ENCODE data around the gene ARHGAP21. TPM values are rescaled to one million over a fixed set of nuclear protein-coding genes. Genes with fewer than 3 reads are reported as not detected.
"Not testable (repeated sequence)": the region's sequence is repeated elsewhere in the genome, so short reads cannot be mapped to it uniquely, and the experiment has no call there.

The ARHGAP21 gene
- total and polyA plus RNA-seq, 4 donors = 25.5 to 140 (median 66.8) TPM

DNA sequence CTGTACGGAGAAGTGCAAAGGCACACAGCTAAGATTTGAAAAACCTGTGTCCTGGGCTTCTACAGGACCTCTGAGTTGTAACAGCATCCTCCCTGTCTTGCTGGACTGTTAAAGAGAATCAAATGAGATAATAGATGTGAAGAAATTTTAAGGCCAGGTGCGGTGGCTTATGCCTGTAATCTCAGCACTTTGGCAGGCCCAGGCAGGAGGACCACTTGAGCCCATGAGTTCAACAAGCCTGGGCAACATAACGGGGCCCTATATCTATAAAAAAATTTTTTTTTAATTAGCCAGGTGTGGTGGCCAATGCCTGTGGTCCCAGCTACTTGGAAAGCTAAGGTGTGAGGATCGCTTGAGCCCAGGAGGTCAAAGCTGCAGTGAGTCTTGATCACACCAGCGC, 2.9 kb upstream of the ARHGAP21 start:
- Histone ChIP-seq H3K4me1 (ENCODE audit: control insufficient read depth in 1 of 2, insufficient read depth in 2 of 2, low read length in 2 of 2) (no peaks in the 10 kb centered on the region), H3K27ac (ENCODE audit: low read depth in 1 of 2, low read length in 2 of 2) (no peak overlapping the region), H3K27me3 (ENCODE audit: control insufficient read depth in 1 of 2, insufficient read depth in 2 of 2, low read length in 1 of 2) (no peaks in the 10 kb centered on the region), H3K36me3 (ENCODE audit: control insufficient read depth in 1 of 2, insufficient read depth in 2 of 2, low read length in 1 of 2) (no peaks in the 10 kb centered on the region), H3K4me3 (ENCODE audit: low read length in 2 of 2) (no peak overlapping the region), H3K9me3 (ENCODE audit: control insufficient read depth, low read length) (no peaks in the 10 kb centered on the region)
- ATAC-seq (ENCODE audit: low FRiP score) (no peak), DNase-seq (no peak)
- 96 to 97% methylated on average over 5 of the region's 5 CpGs for WGBS, 2 donors
- intact Hi-C loops (cut with DNase I) = loop anchor here in 1 of 2 donors (10.0 kb wide), 3 partner anchors 228 to 338 kb away; partner anchors contain the start of gene PRTFDC1

DNA sequence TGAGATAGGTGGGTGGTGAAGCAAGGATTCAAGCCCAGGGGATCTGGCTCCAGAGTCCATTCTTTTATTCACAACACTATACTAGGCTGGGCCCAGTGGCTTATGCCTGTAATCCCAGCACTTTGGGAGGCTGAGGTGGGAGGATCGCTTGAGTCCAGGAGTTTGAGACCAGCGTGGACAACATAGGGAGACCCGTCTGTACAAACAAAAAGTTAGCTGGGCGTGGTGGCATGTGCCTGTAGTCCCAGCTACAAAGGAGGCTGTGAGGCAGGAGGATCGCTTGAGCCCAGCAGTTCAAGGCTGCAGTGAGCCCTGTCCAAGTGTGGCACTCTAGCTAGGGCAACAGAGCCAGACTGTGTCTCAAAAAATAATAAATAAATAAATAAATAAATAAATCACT, 2.3 kb upstream of the ARHGAP21 start:
- ATAC-seq (ENCODE audit: low FRiP score); H3K36me3 ChIP-seq (ENCODE audit: control insufficient read depth in 1 of 2, insufficient read depth in 2 of 2, low read length in 1 of 2); H3K27me3 ChIP-seq (ENCODE audit: control insufficient read depth in 1 of 2, insufficient read depth in 2 of 2, low read length in 1 of 2); H3K4me1 ChIP-seq (ENCODE audit: control insufficient read depth in 1 of 2, insufficient read depth in 2 of 2, low read length in 2 of 2); H3K4me3 ChIP-seq (ENCODE audit: low read length in 2 of 2); H3K27ac ChIP-seq (ENCODE audit: low read depth in 1 of 2, low read length in 2 of 2); H3K9me3 ChIP-seq (ENCODE audit: control insufficient read depth, low read length); DNase-seq: not testable (repeated sequence)
- 95 to 97% methylated on average over 5 of the region's 5 CpGs for WGBS, 2 donors
- intact Hi-C loops (cut with DNase I) = loop anchor here in 1 of 2 donors (10.0 kb wide), 3 partner anchors 229 to 339 kb away; partner anchors contain the start of gene PRTFDC1

DNA sequence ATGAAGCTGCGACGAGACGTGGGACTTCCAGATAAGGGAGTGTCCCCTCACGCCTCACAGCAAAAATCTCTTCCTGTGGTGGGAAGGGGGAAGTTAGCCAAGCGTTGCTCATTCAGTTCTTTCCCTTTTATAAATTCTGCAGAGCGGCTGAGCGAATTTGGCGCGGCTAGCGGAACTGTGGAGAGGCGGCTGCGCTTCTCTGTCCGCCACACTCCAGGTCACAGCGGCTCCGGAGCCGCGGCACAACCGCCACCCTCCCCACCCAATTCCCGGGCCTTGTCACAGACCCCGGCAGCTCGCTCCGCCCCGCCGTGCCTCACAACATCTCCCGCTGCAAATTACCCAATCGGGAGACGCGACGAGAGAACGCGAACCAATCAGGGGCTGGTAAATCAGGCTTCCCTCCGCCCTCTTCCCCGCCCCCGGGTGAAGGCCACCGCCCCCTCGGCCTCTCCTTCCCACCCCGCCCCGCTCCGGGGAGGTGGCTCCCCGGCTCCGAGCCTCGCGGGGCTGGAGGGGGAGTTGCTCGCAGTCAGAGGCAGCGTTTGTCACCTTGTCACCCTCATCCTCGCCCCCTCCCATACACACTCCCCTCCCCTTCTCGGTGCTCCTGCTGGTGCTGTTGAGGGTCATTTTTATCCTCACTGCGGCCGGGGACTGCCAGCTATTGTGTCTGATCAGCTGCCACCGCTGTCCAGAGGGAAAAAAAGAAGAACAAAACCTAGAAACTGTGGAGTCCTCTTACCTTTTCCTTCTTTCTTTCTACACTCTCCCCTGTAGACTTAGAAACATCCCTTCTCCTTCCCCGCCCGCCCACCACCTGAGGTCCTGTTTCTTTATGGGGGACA, 918 bp upstream of the ARHGAP21 start:
- Histone ChIP-seq H3K27me3 (ENCODE audit: control insufficient read depth in 1 of 2, insufficient read depth in 2 of 2, low read length in 1 of 2) (no peaks in the 10 kb centered on the region), H3K36me3 (ENCODE audit: control insufficient read depth in 1 of 2, insufficient read depth in 2 of 2, low read length in 1 of 2) (no peaks in the 10 kb centered on the region), H3K4me1 (ENCODE audit: control insufficient read depth in 1 of 2, insufficient read depth in 2 of 2, low read length in 2 of 2) (no peaks in the 10 kb centered on the region), H3K4me3 (ENCODE audit: low read length in 2 of 2) (peak overlapping the region; percentile 59 to 96), H3K9me3 (ENCODE audit: control insufficient read depth, low read length) (no peaks in the 10 kb centered on the region), H3K27ac (ENCODE audit: low read depth in 1 of 2, low read length in 2 of 2) (peak overlapping the region in 1 of 2 donors; percentile 93)
- DNase-seq (peak; percentile 99), ATAC-seq (ENCODE audit: low FRiP score) (peak; percentile 95)
- intact Hi-C loops (cut with DNase I) = loop anchor here (5.0 to 10.0 kb wide), 6 partner anchors 37 to 340 kb away; partner anchors contain the start of gene PRTFDC1 (in 1 of the 2)
- WGBS, 2 donors = 1 to 2% methylated on average over 39 to 52 of the region's 52 CpGs

GRCh38 chr10:24723386-24723787, 300 bp downstream of the ARHGAP21 start:
- DNase-seq = peak in 1 of 2 donors; percentile 62

DNA sequence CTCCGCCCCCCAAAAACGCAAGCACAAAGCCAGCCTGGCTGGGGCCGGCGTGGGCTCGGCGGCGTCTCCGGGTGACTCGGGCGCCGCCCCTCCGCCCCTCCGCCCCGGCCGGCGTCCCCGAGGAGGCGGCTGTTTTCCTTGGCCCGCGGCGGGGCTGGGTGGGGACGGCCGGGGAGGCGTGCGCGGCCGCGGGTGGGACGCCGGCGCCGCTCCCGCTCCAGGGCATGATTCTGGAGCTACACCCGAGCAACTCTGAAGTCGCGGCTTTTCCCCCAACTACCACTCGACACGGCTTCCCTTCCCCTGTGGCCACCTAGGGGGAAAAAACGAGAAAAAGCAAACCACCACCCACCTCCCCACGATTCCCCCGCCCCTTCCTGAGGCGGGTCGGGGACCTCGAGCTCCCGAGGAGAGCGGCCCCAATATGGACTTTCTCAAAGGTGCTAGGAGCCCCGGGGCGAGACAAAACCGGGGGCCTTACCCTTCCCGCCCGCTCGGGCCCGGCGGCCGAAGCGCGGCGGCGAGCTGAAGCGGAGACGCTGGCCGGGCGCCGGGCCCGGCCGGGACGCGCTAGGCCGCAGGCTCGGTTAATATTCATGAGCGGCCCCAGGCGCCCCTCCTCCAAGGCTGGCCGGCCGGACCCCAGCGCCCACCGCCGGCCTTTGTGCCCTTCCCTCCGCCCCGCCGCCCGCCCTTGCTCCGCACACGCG, 856 bp downstream of the ARHGAP21 start:
- intact Hi-C loops (cut with DNase I) = loop anchor here (2.0 to 10.0 kb wide), 7 partner anchors 36 to 342 kb away; partner anchors contain the start of genes ENKUR (in 1 of the 2), PRTFDC1 (in 1 of the 2) and THNSL1 (in 1 of the 2)
- WGBS, 2 donors = 0% methylated on average over 56 to 84 of the region's 84 CpGs
- ATAC-seq (ENCODE audit: low FRiP score) = peak; percentile 49
- Histone ChIP-seq H3K9me3 (ENCODE audit: control insufficient read depth, low read length) (no peaks in the 10 kb centered on the region), H3K36me3 (ENCODE audit: control insufficient read depth in 1 of 2, insufficient read depth in 2 of 2, low read length in 1 of 2) (no peaks in the 10 kb centered on the region), H3K27ac (ENCODE audit: low read depth in 1 of 2, low read length in 2 of 2) (peak overlapping the region; percentile 77 to 78), H3K27me3 (ENCODE audit: control insufficient read depth in 1 of 2, insufficient read depth in 2 of 2, low read length in 1 of 2) (no peaks in the 10 kb centered on the region), H3K4me3 (ENCODE audit: low read length in 2 of 2) (peak overlapping the region; percentile 59 to 96), H3K4me1 (ENCODE audit: control insufficient read depth in 1 of 2, insufficient read depth in 2 of 2, low read length in 2 of 2) (peaks cover 0 to 3% of the 10 kb centered on the region in 2 donors)
- DNase-seq = peak; percentile 80 to 91

More at GRCh38 chr10:24723386-24723787, 300 bp downstream of the ARHGAP21 start:
- peak overlapping the region; percentile 59 to 96 for H3K4me3 ChIP-seq (ENCODE audit: low read length in 2 of 2)
- ATAC-seq (ENCODE audit: low FRiP score) = no peak
- intact Hi-C loops (cut with DNase I) = loop anchor here (2.0 to 10.0 kb wide), 7 partner anchors 36 to 341 kb away; partner anchors contain the start of genes ENKUR (in 1 of the 2), PRTFDC1 (in 1 of the 2) and THNSL1 (in 1 of the 2)
- H3K4me1 ChIP-seq (ENCODE audit: control insufficient read depth in 1 of 2, insufficient read depth in 2 of 2, low read length in 2 of 2) = peaks cover 0 to under 1% of the 10 kb centered on the region in 2 donors
- 0 to 1% methylated on average over 11 to 70 of the region's 70 CpGs for WGBS, 2 donors
- no peaks in the 10 kb centered on the region for H3K36me3 ChIP-seq (ENCODE audit: control insufficient read depth in 1 of 2, insufficient read depth in 2 of 2, low read length in 1 of 2)
- H3K27ac ChIP-seq (ENCODE audit: low read depth in 1 of 2, low read length in 2 of 2) = peak overlapping the region; percentile 68 to 77
- H3K27me3 ChIP-seq (ENCODE audit: control insufficient read depth in 1 of 2, insufficient read depth in 2 of 2, low read length in 1 of 2) = no peaks in the 10 kb centered on the region
- H3K9me3 ChIP-seq (ENCODE audit: control insufficient read depth, low read length) = no peaks in the 10 kb centered on the region

- Histone ChIP-seq H3K27me3 (ENCODE audit: control insufficient read depth in 1 of 2, insufficient read depth in 2 of 2, low read length in 1 of 2) (no peaks in the 10 kb centered on the region), H3K9me3 (ENCODE audit: control insufficient read depth, low read length) (no peaks in the 10 kb centered on the region), H3K36me3 (ENCODE audit: control insufficient read depth in 1 of 2, insufficient read depth in 2 of 2, low read length in 1 of 2) (no peaks in the 10 kb centered on the region), H3K4me3 (ENCODE audit: low read length in 2 of 2) (peak overlapping the region; percentile 59 to 96), H3K4me1 (ENCODE audit: control insufficient read depth in 1 of 2, insufficient read depth in 2 of 2, low read length in 2 of 2) (peaks cover 0 to 3% of the 10 kb centered on the region in 2 donors), H3K27ac (ENCODE audit: low read depth in 1 of 2, low read length in 2 of 2) (peak overlapping the region in 1 of 2 donors; percentile 78)
- 0 to 1% methylated on average over 19 of the region's 19 CpGs for WGBS, 2 donors
- ATAC-seq (ENCODE audit: low FRiP score) (no peak), DNase-seq (no peak)
- intact Hi-C loops (cut with DNase I) = loop anchor here (2.0 to 10.0 kb wide), 7 partner anchors 35 to 343 kb away; partner anchors contain the start of genes ENKUR (in 1 of the 2), PRTFDC1 (in 1 of the 2) and THNSL1 (in 1 of the 2)
Observed at GRCh38 chr10:24722131-24722675, 1.5 kb downstream of the ARHGAP21 start.

DNA sequence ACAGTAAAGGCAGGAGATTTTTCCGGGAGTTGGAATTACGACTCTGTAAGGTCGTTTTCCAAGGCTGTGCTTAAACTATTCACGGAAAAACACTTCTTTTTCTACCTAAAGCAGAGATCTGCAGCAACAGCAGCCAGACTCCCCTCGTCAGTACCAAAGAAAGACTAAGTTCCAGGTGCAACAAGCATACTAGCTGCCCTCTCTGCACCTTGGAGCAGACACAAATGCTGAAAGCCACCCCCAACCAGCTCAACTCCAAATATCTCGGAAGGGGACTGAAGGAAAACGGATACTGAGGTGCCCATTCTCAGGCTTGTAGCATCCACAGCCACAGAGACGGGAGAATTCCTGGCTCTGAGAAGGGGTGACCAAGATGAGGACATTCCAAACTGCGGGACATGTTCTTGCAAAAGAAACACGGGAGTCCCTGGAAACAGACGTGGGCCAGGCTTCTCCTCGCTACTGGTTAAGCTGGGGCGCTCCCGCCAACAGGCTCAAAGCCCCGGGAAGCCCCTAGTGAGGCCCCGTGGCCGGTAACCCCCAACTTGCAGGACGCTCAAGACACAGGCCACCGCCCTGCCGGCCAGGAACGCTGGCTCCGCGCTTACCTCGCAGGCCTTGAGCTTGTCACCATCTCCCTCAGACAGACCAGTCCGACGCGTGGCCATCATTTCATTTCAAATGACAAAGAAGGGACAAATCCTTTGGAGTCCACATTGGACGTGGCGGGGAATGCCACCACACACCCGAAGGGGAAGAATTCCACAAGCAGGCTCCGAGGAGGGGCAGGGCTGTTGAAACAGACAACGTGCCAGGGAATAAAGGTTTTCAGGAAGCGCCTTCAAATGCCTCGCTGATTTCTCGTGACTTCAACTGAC, 2.2 kb downstream of the ARHGAP21 start:
- 4% methylated on average over 35 of the region's 35 CpGs for WGBS, 2 donors
- Histone ChIP-seq H3K4me3 (ENCODE audit: low read length in 2 of 2) (peak overlapping the region; percentile 59 to 96), H3K4me1 (ENCODE audit: control insufficient read depth in 1 of 2, insufficient read depth in 2 of 2, low read length in 2 of 2) (peaks cover 0 to 7% of the 10 kb centered on the region in 2 donors), H3K9me3 (ENCODE audit: control insufficient read depth, low read length) (no peaks in the 10 kb centered on the region), H3K27me3 (ENCODE audit: control insufficient read depth in 1 of 2, insufficient read depth in 2 of 2, low read length in 1 of 2) (no peaks in the 10 kb centered on the region), H3K27ac (ENCODE audit: low read depth in 1 of 2, low read length in 2 of 2) (peak overlapping the region in 1 of 2 donors; percentile 83), H3K36me3 (ENCODE audit: control insufficient read depth in 1 of 2, insufficient read depth in 2 of 2, low read length in 1 of 2) (peaks cover 0 to 3% of the 10 kb centered on the region in 2 donors)
- intact Hi-C loops (cut with DNase I) = loop anchor here (2.0 to 10.0 kb wide), 7 partner anchors 34 to 343 kb away; partner anchors contain the start of genes ENKUR (in 1 of the 2), PRTFDC1 (in 1 of the 2) and THNSL1 (in 1 of the 2)
- DNase-seq (peak; percentile 53 to 78), ATAC-seq (ENCODE audit: low FRiP score) (no peak)
